SK-N-MC (cell line): Measurements from ENCODE around the gene PTGER2.

Experiments used
- EZH2 ChIP-seq: fragments of 200-600 bp; sonication (generic); IDR thresholded peaks from one replicate; pipeline ENCODE4 v1.6.1; 2017; ENCODE audit warnings: antibody characterized with exemption
- FOXP2 ChIP-seq: optimal IDR thresholded peaks from 2 replicates; pipeline ENCODE3; 2011; ENCODE audit warnings: mild to moderate bottlenecking, moderate library complexity; ENCODE audit not compliant: insufficient read depth; ENCODE audit errors: extremely low read length, control extremely low read depth
- POLR2AphosphoS5 ChIP-seq: IDR thresholded peaks from 2 replicates; pipeline ENCODE4 v1.6.1; 2012; ENCODE audit warnings: mild to moderate bottlenecking, low read depth, low read length, borderline replicate concordance

DNA sequence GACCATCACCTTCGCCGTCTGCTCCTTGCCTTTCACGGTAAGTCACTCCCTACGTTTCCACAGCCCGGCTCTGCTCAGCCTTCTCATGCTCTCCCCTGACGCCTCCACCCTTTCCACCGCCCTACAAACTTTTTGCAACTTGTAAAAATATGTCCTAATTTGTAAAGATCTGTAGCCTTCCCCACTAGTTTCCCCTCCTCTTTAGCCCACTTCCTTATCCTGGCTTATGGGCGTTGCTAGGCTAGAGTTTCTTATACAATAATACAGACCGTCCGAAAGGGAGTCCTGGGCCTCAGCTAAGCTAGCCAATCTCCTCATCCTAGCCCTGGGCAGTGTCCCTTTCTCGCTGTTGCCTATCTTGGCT, 1.2 kb downstream of the PTGER2 start:
- TF ChIP-seq EZH2, result no peak
- no peak for TF ChIP-seq POLR2AphosphoS5
- no peak for TF ChIP-seq FOXP2
